Activated CD4-positive, alpha-beta T cell treated with anti-CD3 and anti-CD28 coated beads for 36 hours (primary cell): Measurements from ENCODE around the gene TMEM233. TPM values are rescaled to one million over a fixed set of nuclear protein-coding genes. Genes with fewer than 3 reads are reported as not detected.

Experiments
- ATAC-seq: fragments of 200-7000 bp; cut with Tn5 transposase; one replicate; pipeline ENCODE4 v1.10.0; 2021; ENCODE audit warnings: mild to moderate bottlenecking, moderate library complexity
- CTCF ChIA-PET: fragments of 350-600 bp; sonication (Branson Sonifier 250); formaldehyde crosslinking; loops from one replicate; lab custom pipeline; 2021; ENCODE audit warnings: antibody characterized with exemption; lab: Charles Lee
- POLR2A ChIA-PET: fragments of 350-600 bp; sonication (Branson Sonifier 250); formaldehyde crosslinking; loops from one replicate; lab custom pipeline; 2021; ENCODE audit warnings: antibody characterized with exemption, inconsistent platforms; lab: Charles Lee
- DNase-seq: peaks from one replicate; pipeline ENCODE4 v3.0.0-alpha.2; 2020
- H3K27ac Mint-ChIP-seq: one replicate; pipeline ENCODE4 v1.8.0; 2021; ENCODE audit warnings: mixed read lengths
- H3K27me3 Mint-ChIP-seq: one replicate; pipeline ENCODE4 v1.8.0; 2021; ENCODE audit warnings: mixed read lengths
- H3K36me3 Mint-ChIP-seq: one replicate; pipeline ENCODE4 v1.8.0; 2021; ENCODE audit warnings: low read depth, mixed read lengths
- H3K4me1 Mint-ChIP-seq: one replicate; pipeline ENCODE4 v1.8.0; 2021; ENCODE audit warnings: mixed read lengths
- H3K4me3 Mint-ChIP-seq: one replicate; pipeline ENCODE4 v1.8.0; 2021; ENCODE audit warnings: mild to moderate bottlenecking, moderate library complexity, mixed read lengths
- H3K9me3 Mint-ChIP-seq: one replicate; pipeline ENCODE4 v1.8.0; 2021; ENCODE audit warnings: low read depth, mixed read lengths
- intact Hi-C, 2 experiments: fragments of 100-400 bp; cut with DNase I in 1 of 2; cut with micrococcal nuclease in 1 of 2; formaldehyde crosslinking; loops; one replicate each; pipeline versions ENCODE4 v1.14.2 to v1.15.1; 2022 to 2024; cut with DNase I, micrococcal nuclease
- total RNA-seq, 2 experiments: library from RNA; stranded (reverse); gene quantifications; one replicate each; pipeline ENCODE4 v1.2.3, GENCODE V29; 2021

The TMEM233 gene
- total RNA-seq, 2 experiments from 2014 or later: not detected

- DNase-seq: peak; percentile 40
- Mint-ChIP-seq H3K4me3 (no peak overlapping the region), H3K4me1 (peaks cover 12% of the 10 kb centered on the region), H3K9me3 (no peaks in the 10 kb centered on the region), H3K27me3 (no peaks in the 10 kb centered on the region), H3K36me3 (peaks cover 30% of the 10 kb centered on the region), H3K27ac (peak overlapping the region; percentile 64)
- intact Hi-C loops: no loop called here
- POLR2A ChIA-PET: interaction anchor here (0.8 kb wide), 1 partner anchor 15 kb away, joined by 3 read pairs; no protein-coding TSS in a partner anchor
- CTCF ChIA-PET: interaction anchor here (0.6 to 1.5 kb wide), 4 partner anchors 10 to 214 kb away, joined by 3 to 6 read pairs (median 3); no protein-coding TSS in a partner anchor
- ATAC-seq: peak; percentile 76
Measured at GRCh38 chr12:119681728-119682638, 88.4 kb downstream of the TMEM233 start.

- ATAC-seq (peak; percentile 20), DNase-seq (no peak)
- POLR2A ChIA-PET: no interaction called here
- H3K36me3 Mint-ChIP-seq: peaks cover 27% of the 10 kb centered on the region
- H3K27ac Mint-ChIP-seq: peak overlapping the region; percentile 64
- H3K4me1 Mint-ChIP-seq: peaks cover 12% of the 10 kb centered on the region
- no peak overlapping the region for H3K4me3 Mint-ChIP-seq
- CTCF ChIA-PET: interaction anchor here (0.6 to 1.1 kb wide), 2 partner anchors 13 to 213 kb away, joined by 3 to 6 read pairs; no protein-coding TSS in a partner anchor
- no peaks in the 10 kb centered on the region for H3K9me3 Mint-ChIP-seq
- no peaks in the 10 kb centered on the region for H3K27me3 Mint-ChIP-seq
- intact Hi-C loops: no loop called here
Measured at GRCh38 chr12:119682639-119683252, 89.2 kb downstream of the TMEM233 start.

GRCh38 chr12:119683413-119683812 is 89.8 kb downstream of the TMEM233 start:
- Mint-ChIP-seq H3K27me3 (no peaks in the 10 kb centered on the region), H3K4me1 (peaks cover 12% of the 10 kb centered on the region), H3K36me3 (peaks cover 20% of the 10 kb centered on the region), H3K9me3 (no peaks in the 10 kb centered on the region), H3K4me3 (no peak overlapping the region), H3K27ac (no peak overlapping the region)
- intact Hi-C loops: no loop called here
- CTCF ChIA-PET: no interaction called here
- POLR2A ChIA-PET: no interaction called here
- DNase-seq: no peak
- ATAC-seq: no peak

GRCh38 chr12:119683816-119684215 is 90.2 kb downstream of the TMEM233 start:
- Mint-ChIP-seq H3K27ac (no peak overlapping the region), H3K27me3 (no peaks in the 10 kb centered on the region), H3K36me3 (peaks cover 17% of the 10 kb centered on the region), H3K9me3 (no peaks in the 10 kb centered on the region), H3K4me1 (peaks cover 12% of the 10 kb centered on the region), H3K4me3 (no peak overlapping the region)
- intact Hi-C loops: no loop called here
- DNase-seq (no peak), ATAC-seq (no peak)
- ChIA-PET CTCF (no interaction called here), POLR2A (no interaction called here)

- ChIA-PET POLR2A (no interaction called here), CTCF (interaction anchor here (1.0 kb wide), 1 partner anchor 249 kb away, joined by 3 read pairs; no protein-coding TSS in a partner anchor)
- Mint-ChIP-seq H3K4me1 (peaks cover 12% of the 10 kb centered on the region), H3K4me3 (no peak overlapping the region), H3K9me3 (no peaks in the 10 kb centered on the region), H3K27me3 (no peaks in the 10 kb centered on the region), H3K27ac (no peak overlapping the region), H3K36me3 (peaks cover 9% of the 10 kb centered on the region)
- DNase-seq: no peak
- intact Hi-C loops: no loop called here
- no peak for ATAC-seq
Measured at GRCh38 chr12:119684711-119685369, 91.3 kb downstream of the TMEM233 start.

- no peaks in the 10 kb centered on the region for H3K27me3 Mint-ChIP-seq
- no peak overlapping the region for H3K27ac Mint-ChIP-seq
- no peaks in the 10 kb centered on the region for H3K9me3 Mint-ChIP-seq
- H3K4me1 Mint-ChIP-seq: peaks cover 12% of the 10 kb centered on the region
- intact Hi-C loops: no loop called here
- H3K36me3 Mint-ChIP-seq: peaks cover 7% of the 10 kb centered on the region
- no peak for ATAC-seq
- ChIA-PET CTCF (interaction anchor here (1.0 kb wide), 2 partner anchors 18 to 250 kb away, joined by 3 to 4 read pairs; no protein-coding TSS in a partner anchor), POLR2A (no interaction called here)
- no peak for DNase-seq
- no peak overlapping the region for H3K4me3 Mint-ChIP-seq
Measured at GRCh38 chr12:119685375-119685774, 91.8 kb downstream of the TMEM233 start.

GRCh38 chr12:119686355-119686754 is 92.8 kb downstream of the TMEM233 start:
- ChIA-PET CTCF (interaction anchor here (1.0 kb wide), 1 partner anchor 19 kb away, joined by 4 read pairs; no protein-coding TSS in a partner anchor), POLR2A (interaction anchor here (0.7 kb wide), 1 partner anchor 178 kb away, joined by 3 read pairs; no protein-coding TSS in a partner anchor)
- Mint-ChIP-seq H3K27me3 (no peaks in the 10 kb centered on the region), H3K36me3 (peaks cover 6% of the 10 kb centered on the region), H3K4me1 (peaks cover 12% of the 10 kb centered on the region), H3K9me3 (no peaks in the 10 kb centered on the region), H3K27ac (no peak overlapping the region), H3K4me3 (no peak overlapping the region)
- intact Hi-C loops: no loop called here
- DNase-seq: no peak
- no peak for ATAC-seq

- Mint-ChIP-seq H3K4me1 (peaks cover 11% of the 10 kb centered on the region), H3K9me3 (no peaks in the 10 kb centered on the region), H3K27me3 (no peaks in the 10 kb centered on the region), H3K36me3 (peaks cover 6% of the 10 kb centered on the region), H3K27ac (no peak overlapping the region), H3K4me3 (no peak overlapping the region)
- CTCF ChIA-PET: no interaction called here
- ATAC-seq (no peak), DNase-seq (no peak)
- intact Hi-C loops: no loop called here
- POLR2A ChIA-PET: interaction anchor here (0.7 kb wide), 1 partner anchor 177 kb away, joined by 3 read pairs; no protein-coding TSS in a partner anchor
Measured at GRCh38 chr12:119686776-119687175, 93.2 kb downstream of the TMEM233 start.

- CTCF ChIA-PET: no interaction called here
- Mint-ChIP-seq H3K9me3 (no peaks in the 10 kb centered on the region), H3K4me3 (no peak overlapping the region), H3K36me3 (peaks cover 3% of the 10 kb centered on the region), H3K4me1 (peaks cover 6% of the 10 kb centered on the region), H3K27ac (no peak overlapping the region), H3K27me3 (no peaks in the 10 kb centered on the region)
- no peak for DNase-seq
- no peak for ATAC-seq
- POLR2A ChIA-PET: no interaction called here
- intact Hi-C loops: no loop called here
Measured at GRCh38 chr12:119687406-119687805, 93.8 kb downstream of the TMEM233 start.

- Mint-ChIP-seq H3K27ac (no peak overlapping the region), H3K4me3 (no peak overlapping the region), H3K9me3 (no peaks in the 10 kb centered on the region), H3K36me3 (peaks cover 3% of the 10 kb centered on the region), H3K27me3 (no peaks in the 10 kb centered on the region), H3K4me1 (peaks cover under 1% of the 10 kb centered on the region)
- ATAC-seq (no peak), DNase-seq (no peak)
- intact Hi-C loops: no loop called here
- CTCF ChIA-PET: no interaction called here
- POLR2A ChIA-PET: no interaction called here
Measured at GRCh38 chr12:119687879-119688278, 94.3 kb downstream of the TMEM233 start.

- Mint-ChIP-seq H3K9me3 (no peaks in the 10 kb centered on the region), H3K4me1 (no peaks in the 10 kb centered on the region), H3K36me3 (peaks cover 3% of the 10 kb centered on the region), H3K4me3 (no peak overlapping the region), H3K27me3 (no peaks in the 10 kb centered on the region), H3K27ac (no peak overlapping the region)
- ChIA-PET CTCF (interaction anchor here (0.6 to 1.0 kb wide), 2 partner anchors 15 to 21 kb away, joined by 3 read pairs; no protein-coding TSS in a partner anchor), POLR2A (no interaction called here)
- intact Hi-C loops: loop anchor here in 1 of 2 experiments (10.0 kb wide), 1 partner anchor 215 kb away; no protein-coding TSS in a partner anchor
- DNase-seq (no peak), ATAC-seq (no peak)
Measured at GRCh38 chr12:119689935-119690500, 96.4 kb downstream of the TMEM233 start.
